ENCODE measurements around the gene SRRM1. TPM values are rescaled to one million over a fixed set of nuclear protein-coding genes. Genes with fewer than 3 reads are reported as not detected.

The SRRM1 gene
- total RNA-seq, 4 donors from 2014 or later = 28.5 to 59.8 (median 40.2) TPM

DNA sequence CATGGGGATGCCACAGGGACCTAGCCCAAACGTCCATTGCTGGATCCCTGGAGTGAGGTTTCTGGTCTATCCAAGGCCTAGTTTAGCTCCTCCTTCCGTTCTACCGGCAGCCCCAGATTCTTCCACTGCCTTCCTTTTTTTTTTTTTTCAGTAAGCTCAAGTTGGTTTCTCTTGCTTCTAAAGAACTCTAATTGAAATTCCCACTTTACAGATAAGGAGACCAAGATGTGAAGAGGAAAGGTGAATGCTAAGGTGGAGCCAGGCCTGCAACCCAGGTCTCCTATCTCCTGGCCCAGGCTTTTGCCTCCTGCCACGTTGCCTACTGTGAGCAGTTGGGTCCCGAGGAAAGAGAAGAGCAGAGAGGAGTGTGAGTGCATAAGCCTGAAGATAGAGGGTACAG, 70.6 kb downstream of the SRRM1 start:
- intact Hi-C loops (cut with DNase I; ENCODE audit: low total_unique reads) = no loop called here
- TF ChIP-seq POLR2A (IDR thresholded peaks at IDR 0.05) = no peak
- TF ChIP-seq, protein P1, sequence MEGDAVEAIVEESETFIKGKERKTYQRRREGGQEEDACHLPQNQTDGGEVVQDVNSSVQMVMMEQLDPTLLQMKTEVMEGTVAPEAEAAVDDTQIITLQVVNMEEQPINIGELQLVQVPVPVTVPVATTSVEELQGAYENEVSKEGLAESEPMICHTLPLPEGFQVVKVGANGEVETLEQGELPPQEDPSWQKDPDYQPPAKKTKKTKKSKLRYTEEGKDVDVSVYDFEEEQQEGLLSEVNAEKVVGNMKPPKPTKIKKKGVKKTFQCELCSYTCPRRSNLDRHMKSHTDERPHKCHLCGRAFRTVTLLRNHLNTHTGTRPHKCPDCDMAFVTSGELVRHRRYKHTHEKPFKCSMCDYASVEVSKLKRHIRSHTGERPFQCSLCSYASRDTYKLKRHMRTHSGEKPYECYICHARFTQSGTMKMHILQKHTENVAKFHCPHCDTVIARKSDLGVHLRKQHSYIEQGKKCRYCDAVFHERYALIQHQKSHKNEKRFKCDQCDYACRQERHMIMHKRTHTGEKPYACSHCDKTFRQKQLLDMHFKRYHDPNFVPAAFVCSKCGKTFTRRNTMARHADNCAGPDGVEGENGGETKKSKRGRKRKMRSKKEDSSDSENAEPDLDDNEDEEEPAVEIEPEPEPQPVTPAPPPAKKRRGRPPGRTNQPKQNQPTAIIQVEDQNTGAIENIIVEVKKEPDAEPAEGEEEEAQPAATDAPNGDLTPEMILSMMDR (IDR thresholded peaks at IDR 0.05 in 4 of 5, conservative IDR thresholded peaks at IDR 0.05 in 1 of 5) = no peak
- ATAC-seq (no peak), DNase-seq (no peak)
- Histone ChIP-seq H3K27ac (no peak overlapping the region), H3K4me3 (no peak overlapping the region), H3K4me1 (no peaks in the 10 kb centered on the region), H3K9me3 (no peaks in the 10 kb centered on the region), H3K36me3 (no peaks in the 10 kb centered on the region), H3K27me3 (no peaks in the 10 kb centered on the region)
- in situ Hi-C loops (cut with MboI; ENCODE audit: low sequenced_read_pairs in 4 of 4) = no loop called here

DNA sequence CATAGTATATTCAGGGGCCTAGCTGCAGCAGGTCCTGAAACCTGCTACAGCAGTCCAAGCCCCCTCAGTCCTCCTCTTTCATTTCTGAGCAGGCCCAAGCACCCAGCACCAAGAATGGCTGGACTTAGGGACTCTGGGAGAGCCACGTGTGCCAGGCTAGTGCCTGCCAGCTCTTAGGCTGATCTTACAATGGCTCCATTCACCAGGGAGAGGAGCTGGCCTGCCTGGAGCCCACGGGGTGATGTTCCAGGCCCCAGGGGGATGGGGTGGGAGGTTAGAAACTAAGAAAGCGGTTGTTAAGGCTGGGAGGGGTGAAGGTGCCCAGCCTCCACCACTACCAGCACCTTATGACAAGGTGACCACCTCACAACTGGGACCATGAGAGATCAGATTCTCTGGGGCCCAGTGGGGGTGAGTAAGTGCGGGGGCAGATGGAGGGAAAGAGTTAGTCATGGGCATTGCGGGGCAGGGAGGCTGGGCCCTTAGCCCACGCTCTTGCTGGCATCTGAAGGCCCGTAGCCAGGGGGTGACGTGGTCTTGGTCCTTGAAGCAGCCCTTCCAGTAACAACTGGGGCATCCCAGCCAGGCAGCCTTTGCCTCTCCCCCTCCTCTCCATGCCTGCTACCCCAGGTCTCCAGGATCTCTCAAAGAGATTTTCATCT, 71.9 kb downstream of the SRRM1 start:
- Histone ChIP-seq H3K4me1 (peaks cover 0 to 11% of the 10 kb centered on the region in 2 donors), H3K27ac (no peak overlapping the region), H3K4me3 (no peak overlapping the region), H3K36me3 (no peaks in the 10 kb centered on the region), H3K27me3 (no peaks in the 10 kb centered on the region), H3K9me3 (no peaks in the 10 kb centered on the region)
- ATAC-seq (no peak), DNase-seq (no peak)
- intact Hi-C loops (cut with DNase I; ENCODE audit: low total_unique reads) = no loop called here
- in situ Hi-C loops (cut with MboI; ENCODE audit: low sequenced_read_pairs in 4 of 4) = no loop called here
- TF ChIP-seq, protein P1 (IDR thresholded peaks at IDR 0.05 in 4 of 5, conservative IDR thresholded peaks at IDR 0.05 in 1 of 5) = no peak
- no peak for TF ChIP-seq POLR2A (IDR thresholded peaks at IDR 0.05)

DNA sequence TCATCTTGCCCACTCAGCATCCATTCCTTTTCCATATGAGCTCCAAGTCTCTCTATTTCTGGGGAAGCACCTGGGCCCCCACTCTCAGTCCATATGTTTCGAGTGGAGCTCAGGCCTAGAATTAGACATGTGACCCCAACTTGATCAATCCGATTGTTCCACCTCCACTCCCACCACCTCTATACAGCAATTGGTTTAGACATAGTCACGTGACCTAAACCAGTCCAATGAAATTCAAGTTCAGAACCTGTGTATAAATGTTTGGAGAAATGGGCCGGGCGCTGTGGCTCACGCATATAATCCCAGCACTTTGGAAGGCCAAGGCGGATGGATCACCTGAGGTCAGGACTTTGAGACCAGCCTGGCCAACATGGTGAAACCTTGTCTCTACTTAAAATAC, 72.6 kb downstream of the SRRM1 start:
- TF ChIP-seq, protein P1 (IDR thresholded peaks at IDR 0.05 in 4 of 5, conservative IDR thresholded peaks at IDR 0.05 in 1 of 5) = no peak
- TF ChIP-seq POLR2A (IDR thresholded peaks at IDR 0.05) = no peak
- in situ Hi-C loops (cut with MboI; ENCODE audit: low sequenced_read_pairs in 4 of 4) (no loop called here), intact Hi-C loops (cut with DNase I; ENCODE audit: low total_unique reads) (no loop called here)
- no peak overlapping the region for H3K4me3 ChIP-seq
- H3K4me1 ChIP-seq = peaks cover 3 to 15% of the 10 kb centered on the region in 2 donors
- H3K36me3 ChIP-seq = no peaks in the 10 kb centered on the region
- no peaks in the 10 kb centered on the region for H3K9me3 ChIP-seq
- H3K27me3 ChIP-seq = no peaks in the 10 kb centered on the region
- ATAC-seq (no peak), DNase-seq (no peak)
- no peak overlapping the region for H3K27ac ChIP-seq

DNA sequence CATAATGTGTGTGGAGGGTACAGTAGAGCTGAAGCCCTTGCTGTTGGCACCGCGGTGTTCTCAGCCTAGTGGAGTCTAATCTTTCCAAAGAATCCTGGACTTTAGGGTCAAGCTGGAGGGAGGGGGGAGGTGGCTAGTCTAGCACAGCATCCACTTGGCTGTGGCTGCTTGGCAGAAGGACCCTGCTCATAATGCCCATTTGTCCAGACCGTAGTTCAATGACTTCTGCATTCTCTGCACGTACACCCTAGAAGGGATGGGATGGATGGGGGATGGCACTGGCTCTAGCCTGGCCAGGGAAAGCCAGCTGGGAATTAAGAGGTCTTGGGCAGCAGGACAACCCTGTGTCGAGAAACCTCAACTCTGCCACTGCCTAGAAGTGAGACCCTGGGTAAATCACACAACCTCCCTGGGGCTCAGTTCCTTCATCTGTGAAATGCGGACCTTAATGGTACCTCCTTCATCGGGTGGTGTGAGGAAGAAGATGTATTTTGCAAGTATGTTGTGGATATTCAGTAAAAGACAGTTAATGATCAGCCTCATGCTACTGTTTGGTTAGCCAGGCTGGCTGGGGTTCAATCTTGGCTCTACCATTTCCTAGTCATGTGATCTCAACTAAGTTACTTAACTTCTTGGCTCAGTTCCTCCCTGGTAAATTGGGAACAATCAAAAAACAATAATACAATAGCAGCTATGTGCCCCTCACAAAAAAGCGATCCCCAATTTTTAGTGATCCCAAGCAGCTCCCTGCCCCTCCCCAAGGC, 75.0 kb downstream of the SRRM1 start:
- H3K36me3 ChIP-seq = no peaks in the 10 kb centered on the region
- no peak for ATAC-seq
- no peak for TF ChIP-seq POLR2A (IDR thresholded peaks at IDR 0.05)
- TF ChIP-seq, protein P1 (IDR thresholded peaks at IDR 0.05 in 4 of 5, conservative IDR thresholded peaks at IDR 0.05 in 1 of 5) = no peak
- no peaks in the 10 kb centered on the region for H3K27me3 ChIP-seq
- intact Hi-C loops (cut with DNase I; ENCODE audit: low total_unique reads) (no loop called here), in situ Hi-C loops (cut with MboI; ENCODE audit: low sequenced_read_pairs in 4 of 4) (no loop called here)
- DNase-seq = no peak
- peak overlapping the region; percentile 41 to 82 (median 56) for H3K27ac ChIP-seq
- no peaks in the 10 kb centered on the region for H3K9me3 ChIP-seq
- peaks cover 4 to 19% of the 10 kb centered on the region in 2 donors for H3K4me1 ChIP-seq
- no peak overlapping the region for H3K4me3 ChIP-seq
